ENCODE measurements around the gene ABL2.

- TF ChIP-seq CTCF (IDR thresholded peaks at IDR 0.05): no peak
- TF ChIP-seq NR3C1 (IDR thresholded peaks at IDR 0.05): no peak
- TF ChIP-seq ESRRA (IDR thresholded peaks at IDR 0.05; ENCODE audit: borderline replicate concordance, low read length): no peak
- no peak for TF ChIP-seq JUN (IDR thresholded peaks at IDR 0.05)
- no peak for TF ChIP-seq USF2 (IDR thresholded peaks at IDR 0.05)
Observed at GRCh38 chr1:179129702-179130473, 99.6 kb downstream of the ABL2 start.

All from A549 (cell line).